K562 (cell line): ENCODE data around the gene PDE12. TPM values are rescaled to one million over a fixed set of nuclear protein-coding genes. Genes with fewer than 3 reads are reported as not detected.
A peak's percentile ranks its signal among the peaks of the same experiment; 100 is the strongest.

Experiments
- CHD1 ChIP-seq: fragments of 200-600 bp; sonication (generic); IDR thresholded peaks from one replicate; pipeline ENCODE4 v1.6.1; 2012; ENCODE audit warnings: mild to moderate bottlenecking, moderate library complexity, low read length, inconsistent platforms
- ETV6 ChIP-seq, 3 experiments: fragments of 150-350 bp in 1 of 3; sonication (generic) in 1 of 3; formaldehyde crosslinking in 1 of 3; IDR thresholded peaks; 2 replicates each; pipeline versions ENCODE4 v1.6.1 to v1.8.0; 2014 to 2022; ENCODE audit warnings: borderline replicate concordance in 2 of 3, low read depth in 2 of 3, antibody characterized with exemption in 1 of 3, low read length in 1 of 3, mild to moderate bottlenecking in 1 of 3, missing genetic modification reagents in 1 of 3
- FIP1L1 ChIP-seq: fragments of 200-400 bp; formaldehyde crosslinking; IDR thresholded peaks from 2 replicates; pipeline ENCODE4 v1.6.1; 2018; ENCODE audit warnings: mild to moderate bottlenecking, low read depth, low read length; ENCODE audit not compliant: poor library complexity, severe bottlenecking
- RBM15 ChIP-seq: fragments of 200-400 bp; formaldehyde crosslinking; IDR thresholded peaks from 2 replicates; pipeline ENCODE4 v1.6.1; 2018; ENCODE audit warnings: mild to moderate bottlenecking, low read length, moderate library complexity; ENCODE audit not compliant: insufficient read depth
- TAF1 ChIP-seq: IDR thresholded peaks from 2 replicates; pipeline ENCODE4 v1.6.1; 2011; ENCODE audit warnings: mild to moderate bottlenecking, low read length, moderate library complexity; ENCODE audit not compliant: insufficient read depth, control insufficient read depth, severe bottlenecking; ENCODE audit errors: extremely low read depth
- ZFPM2 ChIP-seq: fragments of 250-450 bp; sonication (Bioruptor Pico); IDR thresholded peaks from 2 replicates; pipeline ENCODE4 v1.5.1; 2022; ENCODE audit warnings: mild to moderate bottlenecking
- polyA plus RNA-seq, 8 experiments: library from polyadenylated mRNA; depleted of rRNA in 4 of 8; stranded (reverse) in 5 of 8; unstranded in 3 of 8; fragments of >200 nt; fragmentation: Nextera tagmentation in 2 of 8; fragmentation: Illumina TruSeq in 1 of 8; extraction: Ambion mirVana in 2 of 8; extraction: Trizol in 1 of 8; gene quantifications; 2 replicates each; pipeline versions ENCODE4 v1.2.1 to v1.2.3, GENCODE V29; 2011 to 2014; ENCODE audit warnings: inconsistent platforms in 1 of 8, missing spikeins in 1 of 8
- total RNA-seq, 7 experiments: library from RNA; depleted of rRNA in 6 of 7; stranded (reverse); fragments of >200 nt in 6 of 7; fragmentation: Illumina TruSeq in 2 of 7; extraction: Trizol in 2 of 7; gene quantifications; 2 replicates each; pipeline versions ENCODE4 v1.2.1 to v1.2.3, GENCODE V29; 2011 to 2021; ENCODE audit warnings: low replicate concordance in 1 of 7
- TF ChIP-seq, protein P1 (sequence below), 2 experiments: fragments of 450-650 bp in 1 of 2; sonication (generic) in 1 of 2; formaldehyde crosslinking in 1 of 2; IDR thresholded peaks; 2 replicates each; pipeline versions ENCODE4 v1.7.1 to v1.9.0; 2016 to 2022; ENCODE audit warnings: inconsistent platforms in 1 of 2, mild to moderate bottlenecking in 1 of 2, missing genetic modification reagents in 1 of 2

The PDE12 gene
- total and polyA plus RNA-seq, 9 of the 15 experiments (the other 6 are each of a cell fraction or from before 2014, with no cell fraction given) = 2.1 to 20.5 (median 10.0) TPM

GRCh38 chr3:57556459-57557084 lies 498 bp downstream of the PDE12 start (continued):
- TF ChIP-seq, protein P1, sequence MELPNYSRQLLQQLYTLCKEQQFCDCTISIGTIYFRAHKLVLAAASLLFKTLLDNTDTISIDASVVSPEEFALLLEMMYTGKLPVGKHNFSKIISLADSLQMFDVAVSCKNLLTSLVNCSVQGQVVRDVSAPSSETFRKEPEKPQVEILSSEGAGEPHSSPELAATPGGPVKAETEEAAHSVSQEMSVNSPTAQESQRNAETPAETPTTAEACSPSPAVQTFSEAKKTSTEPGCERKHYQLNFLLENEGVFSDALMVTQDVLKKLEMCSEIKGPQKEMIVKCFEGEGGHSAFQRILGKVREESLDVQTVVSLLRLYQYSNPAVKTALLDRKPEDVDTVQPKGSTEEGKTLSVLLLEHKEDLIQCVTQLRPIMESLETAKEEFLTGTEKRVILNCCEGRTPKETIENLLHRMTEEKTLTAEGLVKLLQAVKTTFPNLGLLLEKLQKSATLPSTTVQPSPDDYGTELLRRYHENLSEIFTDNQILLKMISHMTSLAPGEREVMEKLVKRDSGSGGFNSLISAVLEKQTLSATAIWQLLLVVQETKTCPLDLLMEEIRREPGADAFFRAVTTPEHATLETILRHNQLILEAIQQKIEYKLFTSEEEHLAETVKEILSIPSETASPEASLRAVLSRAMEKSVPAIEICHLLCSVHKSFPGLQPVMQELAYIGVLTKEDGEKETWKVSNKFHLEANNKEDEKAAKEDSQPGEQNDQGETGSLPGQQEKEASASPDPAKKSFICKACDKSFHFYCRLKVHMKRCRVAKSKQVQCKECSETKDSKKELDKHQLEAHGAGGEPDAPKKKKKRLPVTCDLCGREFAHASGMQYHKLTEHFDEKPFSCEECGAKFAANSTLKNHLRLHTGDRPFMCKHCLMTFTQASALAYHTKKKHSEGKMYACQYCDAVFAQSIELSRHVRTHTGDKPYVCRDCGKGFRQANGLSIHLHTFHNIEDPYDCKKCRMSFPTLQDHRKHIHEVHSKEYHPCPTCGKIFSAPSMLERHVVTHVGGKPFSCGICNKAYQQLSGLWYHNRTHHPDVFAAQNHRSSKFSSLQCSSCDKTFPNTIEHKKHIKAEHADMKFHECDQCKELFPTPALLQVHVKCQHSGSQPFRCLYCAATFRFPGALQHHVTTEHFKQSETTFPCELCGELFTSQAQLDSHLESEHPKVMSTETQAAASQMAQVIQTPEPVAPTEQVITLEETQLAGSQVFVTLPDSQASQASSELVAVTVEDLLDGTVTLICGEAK (IDR thresholded peaks at IDR 0.05) = no peak
- TF ChIP-seq, protein P1 (CRISPR knock-in tag; IDR thresholded peaks at IDR 0.05) = peak; percentile 34; the same call in 1 of the 2 replicates
- peak; percentile 6 for TF ChIP-seq FIP1L1
- no peak for TF ChIP-seq ZFPM2 (CRISPR knock-in tag)
- TF ChIP-seq RBM15 = no peak
- peak; percentile 41 for TF ChIP-seq CHD1
- no peak for TF ChIP-seq ETV6 (IDR thresholded peaks at IDR 0.05; ENCODE audit: borderline replicate concordance in 1 of 2, low read depth in 2 of 2, low read length in 1 of 2)
- no peak for TF ChIP-seq ETV6 (CRISPR knock-in tag; IDR thresholded peaks at IDR 0.05; ENCODE audit: borderline replicate concordance)
- TF ChIP-seq TAF1 = no peak
